Osteocyte (in vitro differentiated cells): ENCODE results near the gene OSER1. TPM values are rescaled to one million over a fixed set of nuclear protein-coding genes. Genes with fewer than 3 reads are reported as not detected.
"Not testable (repeated sequence)": the region's sequence is repeated elsewhere in the genome, so short reads cannot be mapped to it uniquely, and the experiment has no call there.

Experiments used
- DNase-seq: peaks from one replicate; pipeline ENCODE4 v3.0.0; 2021; ENCODE audit warnings: mixed read lengths; ENCODE audit not compliant: unreplicated experiment; ENCODE audit errors: extremely low spot score
- H3K27ac Mint-ChIP-seq: one replicate; pipeline ENCODE4 v1.8.0; 2021; ENCODE audit warnings: mild to moderate bottlenecking, mixed read lengths; ENCODE audit not compliant: unreplicated experiment
- H3K27me3 Mint-ChIP-seq: one replicate; pipeline ENCODE4 v1.8.0; 2021; ENCODE audit warnings: mixed read lengths; ENCODE audit not compliant: unreplicated experiment
- H3K36me3 Mint-ChIP-seq: one replicate; pipeline ENCODE4 v1.8.0; 2021; ENCODE audit warnings: mixed read lengths; ENCODE audit not compliant: unreplicated experiment
- H3K4me1 Mint-ChIP-seq: one replicate; pipeline ENCODE4 v1.8.0; 2021; ENCODE audit warnings: mixed read lengths; ENCODE audit not compliant: unreplicated experiment
- H3K4me3 Mint-ChIP-seq: one replicate; pipeline ENCODE4 v1.8.0; 2021; ENCODE audit warnings: mild to moderate bottlenecking, moderate library complexity, mixed read lengths; ENCODE audit not compliant: unreplicated experiment
- H3K9me3 Mint-ChIP-seq: one replicate; pipeline ENCODE4 v1.8.0; 2021; ENCODE audit warnings: mixed read lengths; ENCODE audit not compliant: unreplicated experiment
- CTCF ChIP-seq: fragments of 200-600 bp; sonication (generic); IDR thresholded peaks from 2 replicates; pipeline ENCODE4 v1.5.0; 2021; ENCODE audit warnings: antibody characterized with exemption, mild to moderate bottlenecking, moderate library complexity
- total RNA-seq: library from RNA; stranded (reverse); gene quantifications from 2 replicates; pipeline ENCODE4 v1.2.1, GENCODE V29; 2021

The OSER1 gene
- total RNA-seq, 1 donor from 2014 or later, result 41.2 TPM

- DNase-seq, result no peak
- Mint-ChIP-seq H3K27me3 (no peaks in the 10 kb centered on the region), H3K9me3 (peaks cover 1% of the 10 kb centered on the region), H3K36me3 (no peaks in the 10 kb centered on the region), H3K27ac (no peak overlapping the region), H3K4me1 (peaks cover 11% of the 10 kb centered on the region), H3K4me3 (no peak overlapping the region)
- TF ChIP-seq CTCF, result no peak
These were observed 23.0 kb upstream of the OSER1 start for GRCh38 chr20:44233436-44234016.

GRCh38 chr20:44232469-44232856 lies 21.9 kb upstream of the OSER1 start:
- H3K27me3 Mint-ChIP-seq, H3K4me3 Mint-ChIP-seq, H3K27ac Mint-ChIP-seq, DNase-seq, H3K9me3 Mint-ChIP-seq, H3K36me3 Mint-ChIP-seq: not testable (repeated sequence)
- H3K4me1 Mint-ChIP-seq, result peaks cover 14% of the 10 kb centered on the region

- Mint-ChIP-seq H3K27ac (no peak overlapping the region), H3K27me3 (no peaks in the 10 kb centered on the region), H3K36me3 (no peaks in the 10 kb centered on the region), H3K4me1 (peaks cover 14% of the 10 kb centered on the region), H3K9me3 (no peaks in the 10 kb centered on the region), H3K4me3 (no peak overlapping the region)
- DNase-seq, result no peak
- TF ChIP-seq CTCF, result no peak
These were observed 21.3 kb upstream of the OSER1 start for GRCh38 chr20:44231713-44232468.

GRCh38 chr20:44231193-44231592 lies 20.6 kb upstream of the OSER1 start:
- H3K9me3 Mint-ChIP-seq, result no peaks in the 10 kb centered on the region
- H3K4me3 Mint-ChIP-seq, result no peak overlapping the region
- no peaks in the 10 kb centered on the region for H3K36me3 Mint-ChIP-seq
- H3K27ac Mint-ChIP-seq, result no peak overlapping the region
- TF ChIP-seq CTCF, result no peak
- peaks cover 14% of the 10 kb centered on the region for H3K4me1 Mint-ChIP-seq
- no peak for DNase-seq
- no peaks in the 10 kb centered on the region for H3K27me3 Mint-ChIP-seq

- no peaks in the 10 kb centered on the region for H3K9me3 Mint-ChIP-seq
- H3K4me1 Mint-ChIP-seq, result peaks cover 14% of the 10 kb centered on the region
- no peak overlapping the region for H3K4me3 Mint-ChIP-seq
- no peaks in the 10 kb centered on the region for H3K27me3 Mint-ChIP-seq
- no peak for TF ChIP-seq CTCF
- no peaks in the 10 kb centered on the region for H3K36me3 Mint-ChIP-seq
- DNase-seq, result no peak
- no peak overlapping the region for H3K27ac Mint-ChIP-seq
These were observed 18.1 kb upstream of the OSER1 start for GRCh38 chr20:44228465-44229258.
